ENCODE results near the gene KMT2E. TPM values are rescaled to one million over a fixed set of nuclear protein-coding genes. Genes with fewer than 3 reads are reported as not detected.

Gene KMT2E
- total RNA-seq, 1 experiment from 2014 or later = 52.3 TPM

GRCh38 chr7:105000200-105000599 lies 13.8 kb upstream of the KMT2E start (continued):
- TF ChIP-seq FOXP1 (CRISPR knock-in tag; IDR thresholded peaks at IDR 0.05; ENCODE audit: borderline replicate concordance) = no peak
- TF ChIP-seq GTF2I (CRISPR knock-in tag; conservative IDR thresholded peaks at IDR 0.05) = no peak
- no peak for TF ChIP-seq ATF1 (CRISPR knock-in tag; IDR thresholded peaks at IDR 0.05)
- no peak for TF ChIP-seq ZBTB43 (CRISPR knock-in tag; IDR thresholded peaks at IDR 0.05)
- TF ChIP-seq E2F4 (CRISPR knock-in tag; IDR thresholded peaks at IDR 0.05; ENCODE audit: borderline replicate concordance, low read depth) = no peak

GRCh38 chr7:105000927-105001336 lies 13.1 kb upstream of the KMT2E start:
- ChIA-PET CTCF (interaction anchor here (2.0 kb wide), 1 partner anchor 20 kb away, joined by 8 read pairs; no protein-coding TSS in a partner anchor), POLR2A (no interaction called here)
- H3K4me3 Mint-ChIP-seq = no peak overlapping the region
- TF ChIP-seq ATF3 (CRISPR knock-in tag; conservative IDR thresholded peaks at IDR 0.05) = no peak
- TF ChIP-seq NFATC4 (CRISPR knock-in tag; IDR thresholded peaks at IDR 0.05) = no peak
- no peak for TF ChIP-seq ZNF138 (CRISPR knock-in tag; conservative IDR thresholded peaks at IDR 0.05)
- no peak for TF ChIP-seq E2F5 (CRISPR knock-in tag; IDR thresholded peaks at IDR 0.05)
- no peak for TF ChIP-seq JAZF1 (CRISPR knock-in tag; IDR thresholded peaks at IDR 0.05)
- no peak for TF ChIP-seq NR1H2 (CRISPR knock-in tag; IDR thresholded peaks at IDR 0.05)
- no peak for TF ChIP-seq ARID4B (CRISPR knock-in tag; IDR thresholded peaks at IDR 0.05; ENCODE audit: borderline replicate concordance)
- TF ChIP-seq TCF7 (CRISPR knock-in tag; IDR thresholded peaks at IDR 0.05; ENCODE audit: low read depth) = no peak
- no peak for TF ChIP-seq ZNF425 (CRISPR knock-in tag; conservative IDR thresholded peaks at IDR 0.05)
- no peak for TF ChIP-seq IRF2 (CRISPR knock-in tag; IDR thresholded peaks at IDR 0.05; ENCODE audit: borderline replicate concordance, low read depth)
- TF ChIP-seq OVOL2 (CRISPR knock-in tag; IDR thresholded peaks at IDR 0.05; ENCODE audit: borderline replicate concordance) = no peak
- TF ChIP-seq HMGXB4 (CRISPR knock-in tag; IDR thresholded peaks at IDR 0.05) = no peak
- no peak for TF ChIP-seq ZNF423 (CRISPR knock-in tag; IDR thresholded peaks at IDR 0.05)
- no peak for TF ChIP-seq RELA (CRISPR knock-in tag; IDR thresholded peaks at IDR 0.05; ENCODE audit: borderline replicate concordance)
- TF ChIP-seq FOXK1 (CRISPR knock-in tag; IDR thresholded peaks at IDR 0.05) = no peak
- TF ChIP-seq FOXJ3 (CRISPR knock-in tag; IDR thresholded peaks at IDR 0.05; ENCODE audit: borderline replicate concordance) = no peak
- H3K36me3 Mint-ChIP-seq = peaks cover 4% of the 10 kb centered on the region
- H3K27me3 Mint-ChIP-seq (ENCODE audit: low read depth) = no peaks in the 10 kb centered on the region
- H3K27ac Mint-ChIP-seq = no peak overlapping the region; the same call in 1 of the 2 replicates
- H3K9me3 Mint-ChIP-seq = no peaks in the 10 kb centered on the region
- peaks cover 61% of the 10 kb centered on the region for H3K4me1 Mint-ChIP-seq
- ATAC-seq (peak; percentile 62), DNase-seq (ENCODE audit: low spot score) (no peak)
